Subcutaneous adipose tissue (tissue), 4 donors: Measurements from ENCODE around the gene PRXL2A. TPM values are rescaled to one million over a fixed set of nuclear protein-coding genes. Genes with fewer than 3 reads are reported as not detected.

Source experiments
- CTCF ChIP-seq: fragments of 450-650 bp; IDR thresholded peaks from one replicate; pipeline ENCODE4 v1.5.1; 2016; ENCODE audit warnings: low read depth, mild to moderate bottlenecking, control low read depth, antibody characterized with exemption, moderate library complexity
- total RNA-seq, 4 donors: library from RNA; depleted of rRNA; stranded (reverse); fragments of >200 nt; gene quantifications; one replicate each; pipeline ENCODE4 v1.1.0, GENCODE V29; 2016

Gene PRXL2A
- total RNA-seq, 4 donors from 2014 or later, result 254 to 775 (median 498) TPM

- no peak for TF ChIP-seq CTCF
Measured at GRCh38 chr10:80485946-80486764, 77.8 kb downstream of the PRXL2A start.

Other genes with a start within 250 kb of the PRXL2A start
- 100 to 1,000 TPM; 119 to 171 (median 140) TPM for gene ANXA11, start 203.0 kb upstream of the PRXL2A start, total RNA-seq
- gene MAT1A, start 118.9 kb upstream of the PRXL2A start, total RNA-seq, result not detected
- not detected for gene DYDC1, start 51.8 kb upstream of the PRXL2A start, total RNA-seq
- not detected for gene DYDC2, start 51.8 kb upstream of the PRXL2A start, total RNA-seq
- gene TSPAN14, start 45.8 kb downstream of the PRXL2A start, total RNA-seq, result 100 to 1,000 TPM in 1 of 4 donors, 10 to 100 TPM in 3; 56.1 to 105 (median 83.1) TPM
- under 1 TPM in 2 of 4 donors, not detected in 2; 0.34 to 0.49 TPM for gene SH2D4B, start 129.4 kb downstream of the PRXL2A start, total RNA-seq